ENCODE results near the gene PTPRC. TPM values are rescaled to one million over a fixed set of nuclear protein-coding genes. Genes with fewer than 3 reads are reported as not detected.

The PTPRC gene
- total and polyA plus RNA-seq, 4 donors, result 3.7 to 38.4 (median 8.5) TPM

DNA sequence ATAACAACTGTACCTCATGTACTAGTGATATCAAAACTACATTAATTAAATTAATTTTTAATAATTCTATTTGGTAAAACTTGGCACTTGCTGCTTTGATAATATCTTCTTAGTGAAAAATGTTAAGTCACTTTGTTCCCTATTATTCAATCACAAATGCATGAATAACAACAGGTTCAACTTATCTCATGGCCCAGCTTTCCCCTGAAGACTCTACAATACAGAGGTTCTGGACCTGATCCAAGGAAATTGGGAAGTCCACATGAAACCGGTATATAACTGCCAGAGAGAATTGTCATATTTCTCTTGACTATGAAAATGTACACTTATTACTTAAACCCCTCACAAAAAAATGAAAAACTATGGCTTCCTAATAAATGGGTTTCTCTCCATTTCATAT lies 33.9 kb upstream of the PTPRC start:
- DNase-seq (ENCODE audit: low read depth in 4 of 6, low spot score in 6 of 6), result no peak

DNA sequence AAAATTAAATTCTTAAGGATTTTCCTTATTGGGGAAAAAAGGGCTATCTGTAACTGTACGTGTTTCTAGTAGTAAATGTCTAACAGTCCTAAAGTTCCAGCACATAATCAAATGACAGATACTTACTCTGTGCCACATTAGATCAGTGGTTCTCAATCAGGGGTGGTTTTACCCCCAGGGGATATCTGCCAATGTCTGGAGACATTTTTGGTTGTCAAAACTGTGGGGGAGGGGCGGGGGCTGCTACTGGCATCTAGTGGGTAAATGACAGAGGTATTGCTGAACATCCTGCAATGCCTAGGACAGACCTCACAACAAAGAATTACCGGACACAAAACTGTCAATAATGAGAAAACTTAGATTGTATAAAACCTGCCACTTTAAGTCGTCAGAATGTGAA lies 33.4 kb upstream of the PTPRC start:
- Histone ChIP-seq H3K4me1 (ENCODE audit: control insufficient read depth, insufficient read depth, low read length) (no peaks in the 10 kb centered on the region), H3K27me3 (ENCODE audit: control insufficient read depth, insufficient read depth, low read length) (no peaks in the 10 kb centered on the region), H3K9me3 (ENCODE audit: control insufficient read depth, insufficient read depth, low read length) (no peaks in the 10 kb centered on the region), H3K4me3 (ENCODE audit: low read depth, low read length) (no peak overlapping the region), H3K36me3 (ENCODE audit: control insufficient read depth, insufficient read depth, low read length) (no peaks in the 10 kb centered on the region), H3K27ac (ENCODE audit: low read depth, low read length) (no peak overlapping the region)
- DNase-seq (ENCODE audit: low read depth in 4 of 6, low spot score in 6 of 6), result no peak
- no CpG with 5 or more reads among the region's 4 CpGs for WGBS (ENCODE audit: insufficient coverage)

More for the DNA sequence above, 33.9 kb upstream of the PTPRC start:
- Histone ChIP-seq H3K9me3 (ENCODE audit: control insufficient read depth, insufficient read depth, low read length) (no peaks in the 10 kb centered on the region), H3K27me3 (ENCODE audit: control insufficient read depth, insufficient read depth, low read length) (no peaks in the 10 kb centered on the region), H3K27ac (ENCODE audit: low read depth, low read length) (no peak overlapping the region), H3K4me1 (ENCODE audit: control insufficient read depth, insufficient read depth, low read length) (no peaks in the 10 kb centered on the region), H3K36me3 (ENCODE audit: control insufficient read depth, insufficient read depth, low read length) (no peaks in the 10 kb centered on the region), H3K4me3 (ENCODE audit: low read depth, low read length) (no peak overlapping the region)
- no CpG with 5 or more reads among the region's 1 CpG for WGBS (ENCODE audit: insufficient coverage)

- Histone ChIP-seq H3K27ac (ENCODE audit: low read depth, low read length) (no peak overlapping the region), H3K9me3 (ENCODE audit: control insufficient read depth, insufficient read depth, low read length) (no peaks in the 10 kb centered on the region), H3K4me3 (ENCODE audit: low read depth, low read length) (no peak overlapping the region), H3K36me3 (ENCODE audit: control insufficient read depth, insufficient read depth, low read length) (no peaks in the 10 kb centered on the region), H3K27me3 (ENCODE audit: control insufficient read depth, insufficient read depth, low read length) (no peaks in the 10 kb centered on the region), H3K4me1 (ENCODE audit: control insufficient read depth, insufficient read depth, low read length) (no peaks in the 10 kb centered on the region)
- WGBS (ENCODE audit: insufficient coverage), result 43% methylated on average over 3 of the region's 3 CpGs
- DNase-seq (ENCODE audit: low read depth in 4 of 6, low spot score in 6 of 6), result peak in 2 of 6 donors; percentile 9
Observed at GRCh38 chr1:198606020-198606438, 32.8 kb upstream of the PTPRC start.

DNA sequence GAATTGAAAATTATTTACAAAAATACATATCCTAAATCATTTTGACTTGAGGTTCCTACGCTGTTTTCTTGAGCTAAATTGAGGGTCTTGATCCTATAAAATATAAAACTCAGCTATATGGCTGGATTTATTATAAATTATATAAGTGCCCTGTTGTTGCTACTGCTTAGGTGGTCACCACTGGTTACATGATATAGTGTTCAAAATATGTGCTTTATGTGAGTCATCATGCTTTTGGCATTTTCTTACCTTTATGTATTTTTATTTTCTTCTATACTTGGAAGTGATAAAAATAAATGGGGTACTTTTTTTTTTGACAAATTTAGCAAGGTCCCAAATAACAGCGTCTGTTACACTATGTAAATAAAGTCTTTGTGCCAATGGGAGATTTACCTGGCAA lies 31.1 kb upstream of the PTPRC start:
- H3K4me1 ChIP-seq (ENCODE audit: control insufficient read depth, insufficient read depth, low read length), result no peaks in the 10 kb centered on the region
- no peak overlapping the region for H3K27ac ChIP-seq (ENCODE audit: low read depth, low read length)
- H3K4me3 ChIP-seq (ENCODE audit: low read depth, low read length), result no peak overlapping the region
- H3K27me3 ChIP-seq (ENCODE audit: control insufficient read depth, insufficient read depth, low read length), result no peaks in the 10 kb centered on the region
- WGBS (ENCODE audit: insufficient coverage), result no CpG with 5 or more reads among the region's 2 CpGs
- no peaks in the 10 kb centered on the region for H3K9me3 ChIP-seq (ENCODE audit: control insufficient read depth, insufficient read depth, low read length)
- no peak for DNase-seq (ENCODE audit: low read depth in 4 of 6, low spot score in 6 of 6)
- H3K36me3 ChIP-seq (ENCODE audit: control insufficient read depth, insufficient read depth, low read length), result no peaks in the 10 kb centered on the region

DNA sequence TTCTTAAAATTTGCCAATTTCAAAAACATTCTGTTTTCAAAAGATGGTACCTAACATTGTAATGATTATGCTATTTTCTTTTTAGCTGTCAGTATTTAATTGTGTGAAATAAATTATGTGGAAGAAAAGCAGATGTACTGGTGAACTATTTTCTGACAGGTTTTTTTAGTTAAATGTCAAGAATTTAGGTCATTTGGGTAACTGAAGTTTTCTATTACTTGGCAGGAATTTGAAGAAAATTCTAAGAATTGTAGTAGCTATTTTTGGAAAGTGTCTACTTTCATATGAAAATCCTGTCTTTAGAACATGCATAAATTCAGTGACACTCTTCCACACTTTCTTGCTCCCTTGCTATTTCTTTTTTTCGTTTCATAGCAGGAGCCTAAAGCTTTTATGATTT lies 28.5 kb upstream of the PTPRC start:
- no peak for DNase-seq (ENCODE audit: low read depth in 4 of 6, low spot score in 6 of 6)
- Histone ChIP-seq H3K27me3 (ENCODE audit: control insufficient read depth, insufficient read depth, low read length) (no peaks in the 10 kb centered on the region), H3K27ac (ENCODE audit: low read depth, low read length) (no peak overlapping the region), H3K4me3 (ENCODE audit: low read depth, low read length) (no peak overlapping the region), H3K4me1 (ENCODE audit: control insufficient read depth, insufficient read depth, low read length) (no peaks in the 10 kb centered on the region), H3K36me3 (ENCODE audit: control insufficient read depth, insufficient read depth, low read length) (no peaks in the 10 kb centered on the region), H3K9me3 (ENCODE audit: control insufficient read depth, insufficient read depth, low read length) (no peaks in the 10 kb centered on the region)
- WGBS (ENCODE audit: insufficient coverage), result 100% methylated on average over 1 of the region's 1 CpG

DNA sequence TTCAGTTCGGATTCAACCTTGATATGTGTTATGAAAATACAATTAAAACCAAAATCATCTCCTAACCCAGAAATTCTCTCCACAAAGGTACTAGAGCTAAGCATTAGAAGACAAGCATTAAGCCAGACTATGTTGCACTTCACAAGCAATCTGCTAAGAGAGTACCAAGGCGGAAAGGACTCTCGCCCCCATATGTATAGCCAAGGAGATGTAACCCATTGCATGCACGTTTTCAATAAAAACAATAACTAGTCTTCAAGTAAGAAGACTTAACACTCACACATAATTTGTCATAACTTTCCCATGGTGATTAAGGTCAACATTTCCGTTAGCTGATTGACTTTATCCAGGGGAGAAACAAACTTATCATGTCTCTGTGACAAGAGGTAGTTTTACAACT lies 27.6 kb upstream of the PTPRC start:
- Histone ChIP-seq H3K9me3 (ENCODE audit: control insufficient read depth, insufficient read depth, low read length) (no peaks in the 10 kb centered on the region), H3K27ac (ENCODE audit: low read depth, low read length) (no peak overlapping the region), H3K4me3 (ENCODE audit: low read depth, low read length) (no peak overlapping the region), H3K4me1 (ENCODE audit: control insufficient read depth, insufficient read depth, low read length) (no peaks in the 10 kb centered on the region), H3K36me3 (ENCODE audit: control insufficient read depth, insufficient read depth, low read length) (no peaks in the 10 kb centered on the region), H3K27me3 (ENCODE audit: control insufficient read depth, insufficient read depth, low read length) (no peaks in the 10 kb centered on the region)
- WGBS (ENCODE audit: insufficient coverage), result 100% methylated on average over 1 of the region's 5 CpGs
- DNase-seq (ENCODE audit: low read depth in 4 of 6, low spot score in 6 of 6), result no peak

DNA sequence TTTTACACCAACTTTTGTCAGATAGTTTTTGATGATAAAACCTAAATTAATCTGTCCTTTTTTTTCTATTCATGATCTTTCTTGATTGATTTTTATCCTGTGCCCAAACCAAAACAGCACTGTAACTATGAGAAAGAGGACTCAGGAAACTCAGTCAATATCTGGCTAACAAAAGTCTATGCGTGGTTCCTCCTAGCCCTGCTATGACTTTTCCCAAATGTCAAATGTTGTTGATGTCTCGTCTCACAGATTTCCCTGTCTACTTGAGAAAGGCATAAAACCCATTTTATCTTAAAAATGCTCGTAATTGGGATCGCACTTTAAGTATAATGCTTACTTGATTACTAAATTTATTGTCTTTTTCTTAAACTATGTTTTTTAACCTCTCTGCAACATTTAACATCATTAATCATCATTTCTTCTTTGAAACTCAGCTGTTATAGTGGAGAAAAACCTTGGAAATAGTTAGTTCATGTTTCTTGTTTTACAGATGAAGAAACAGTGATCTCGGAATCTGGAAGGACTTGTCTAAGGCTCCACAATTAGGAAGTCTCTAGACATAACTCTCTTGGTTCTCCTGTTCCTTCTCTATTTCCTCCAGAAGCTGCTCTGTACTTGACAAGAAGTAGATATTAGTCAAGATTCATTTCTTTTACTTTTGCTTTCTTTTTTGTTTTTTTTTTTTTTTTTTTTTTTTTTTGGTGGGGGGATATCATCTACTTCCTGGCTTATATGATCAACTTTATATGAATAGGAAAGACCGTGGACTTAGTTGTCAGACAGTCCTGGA lies 26.2 kb upstream of the PTPRC start:
- 89% methylated on average over 1 of the region's 6 CpGs for WGBS (ENCODE audit: insufficient coverage)
- no peaks in the 10 kb centered on the region for H3K36me3 ChIP-seq (ENCODE audit: control insufficient read depth, insufficient read depth, low read length)
- H3K4me1 ChIP-seq (ENCODE audit: control insufficient read depth, insufficient read depth, low read length), result no peaks in the 10 kb centered on the region
- H3K9me3 ChIP-seq (ENCODE audit: control insufficient read depth, insufficient read depth, low read length), result no peaks in the 10 kb centered on the region
- no peak for DNase-seq (ENCODE audit: low read depth in 4 of 6, low spot score in 6 of 6)
- H3K27ac ChIP-seq (ENCODE audit: low read depth, low read length), result no peak overlapping the region
- H3K4me3 ChIP-seq (ENCODE audit: low read depth, low read length), result no peak overlapping the region
- no peaks in the 10 kb centered on the region for H3K27me3 ChIP-seq (ENCODE audit: control insufficient read depth, insufficient read depth, low read length)

DNA sequence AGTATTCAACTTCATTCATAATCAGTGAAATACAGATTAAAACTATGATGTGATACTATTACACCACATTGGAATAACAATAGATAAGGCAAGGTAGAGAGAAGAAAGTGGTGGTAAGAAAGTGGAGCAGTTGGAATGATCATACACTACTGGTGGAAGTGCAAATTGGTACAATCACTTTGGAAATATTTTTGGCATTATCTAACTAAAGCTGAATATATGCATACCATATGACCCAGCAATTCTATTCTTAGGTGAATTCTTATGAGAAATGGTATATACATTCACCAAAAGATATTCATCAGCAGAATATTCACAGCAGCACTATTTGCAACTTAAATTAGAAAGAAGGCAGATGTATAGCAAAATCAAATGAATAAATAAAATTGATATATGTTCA lies 21.4 kb upstream of the PTPRC start:
- Histone ChIP-seq H3K27ac (ENCODE audit: low read depth, low read length) (no peak overlapping the region), H3K4me3 (ENCODE audit: low read depth, low read length) (no peak overlapping the region), H3K36me3 (ENCODE audit: control insufficient read depth, insufficient read depth, low read length) (no peaks in the 10 kb centered on the region), H3K27me3 (ENCODE audit: control insufficient read depth, insufficient read depth, low read length) (no peaks in the 10 kb centered on the region), H3K9me3 (ENCODE audit: control insufficient read depth, insufficient read depth, low read length) (no peaks in the 10 kb centered on the region), H3K4me1 (ENCODE audit: control insufficient read depth, insufficient read depth, low read length) (no peaks in the 10 kb centered on the region)
- DNase-seq (ENCODE audit: low read depth in 4 of 6, low spot score in 6 of 6), result no peak

DNA sequence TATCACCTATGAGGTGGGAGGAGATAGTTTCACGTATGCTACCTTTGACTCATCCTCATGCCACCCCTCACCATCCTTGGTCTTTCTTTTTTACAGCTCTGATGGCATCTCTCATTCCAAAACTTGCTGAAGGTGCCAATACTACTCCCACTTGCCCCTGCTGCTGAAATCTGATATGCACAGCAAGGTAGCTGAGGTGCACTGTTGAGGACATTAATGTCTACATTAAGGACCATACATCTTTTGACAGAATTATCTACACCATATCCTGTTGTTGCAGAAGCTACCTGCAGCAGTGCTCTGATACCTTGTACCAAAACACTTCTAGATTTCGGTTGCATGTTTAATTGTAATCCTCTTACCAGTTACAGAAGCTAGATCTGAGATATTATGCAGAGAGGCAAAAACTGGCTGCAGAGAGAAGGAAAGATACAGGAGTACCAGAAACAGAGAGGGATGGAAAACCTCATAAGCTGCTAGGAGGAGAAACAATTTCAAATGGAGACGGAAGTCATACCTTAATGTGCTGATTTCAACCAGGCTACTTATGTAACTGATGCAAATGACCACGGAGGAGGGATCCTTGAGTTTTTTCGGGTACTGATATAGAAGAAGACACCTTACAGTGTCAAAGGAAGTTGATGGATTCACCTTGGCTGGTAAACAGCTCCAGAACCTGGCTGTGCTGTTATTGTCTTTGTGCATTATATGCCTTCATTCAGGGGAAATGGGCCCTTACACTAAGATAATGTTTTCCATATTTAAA lies 19.3 kb upstream of the PTPRC start:
- Histone ChIP-seq H3K27ac (ENCODE audit: low read depth, low read length) (no peak overlapping the region), H3K4me3 (ENCODE audit: low read depth, low read length) (no peak overlapping the region), H3K9me3 (ENCODE audit: control insufficient read depth, insufficient read depth, low read length) (no peaks in the 10 kb centered on the region), H3K36me3 (ENCODE audit: control insufficient read depth, insufficient read depth, low read length) (no peaks in the 10 kb centered on the region), H3K27me3 (ENCODE audit: control insufficient read depth, insufficient read depth, low read length) (no peaks in the 10 kb centered on the region), H3K4me1 (ENCODE audit: control insufficient read depth, insufficient read depth, low read length) (no peaks in the 10 kb centered on the region)
- WGBS (ENCODE audit: insufficient coverage), result 100% methylated on average over 3 of the region's 5 CpGs
- no peak for DNase-seq (ENCODE audit: low read depth in 4 of 6, low spot score in 6 of 6)

DNA sequence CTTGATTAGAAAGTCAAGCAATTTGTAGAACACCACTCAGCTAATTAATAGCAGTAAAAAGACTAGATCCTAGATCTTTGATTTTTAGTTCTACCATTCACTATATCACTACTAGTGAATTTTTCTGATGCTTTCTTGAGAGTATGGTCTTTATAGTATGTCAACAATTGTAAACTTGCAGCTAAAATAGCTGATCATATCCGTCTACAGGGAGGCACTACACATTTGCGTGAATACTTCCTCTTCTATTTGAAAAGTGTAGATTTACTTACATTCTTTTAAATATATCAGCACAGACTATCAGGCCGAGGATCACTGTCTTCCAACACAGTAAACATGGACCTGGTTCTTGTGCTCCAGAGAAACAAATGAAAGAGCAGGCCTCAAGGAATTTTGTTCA lies 18.6 kb upstream of the PTPRC start:
- Histone ChIP-seq H3K4me3 (ENCODE audit: low read depth, low read length) (no peak overlapping the region), H3K9me3 (ENCODE audit: control insufficient read depth, insufficient read depth, low read length) (no peaks in the 10 kb centered on the region), H3K27ac (ENCODE audit: low read depth, low read length) (no peak overlapping the region), H3K36me3 (ENCODE audit: control insufficient read depth, insufficient read depth, low read length) (no peaks in the 10 kb centered on the region), H3K27me3 (ENCODE audit: control insufficient read depth, insufficient read depth, low read length) (no peaks in the 10 kb centered on the region), H3K4me1 (ENCODE audit: control insufficient read depth, insufficient read depth, low read length) (no peaks in the 10 kb centered on the region)
- no peak for DNase-seq (ENCODE audit: low read depth in 4 of 6, low spot score in 6 of 6)
- WGBS (ENCODE audit: insufficient coverage), result no CpG with 5 or more reads among the region's 3 CpGs
